Raji (cell line): ENCODE results near the gene PLPPR3.

Experiments used
- POLR2A ChIP-seq: IDR thresholded peaks from 2 replicates; pipeline ENCODE4 v1.6.1; 2011; ENCODE audit warnings: low read depth, low read length, control low read depth; ENCODE audit not compliant: insufficient read depth

PLPPR3 gene

GRCh38 chr19:763869-764268, 57.9 kb downstream of the PLPPR3 start:
- no peak for TF ChIP-seq POLR2A

GRCh38 chr19:763181-763580, 58.6 kb downstream of the PLPPR3 start:
- no peak for TF ChIP-seq POLR2A
